K562 (cell line): ENCODE data around the gene ERO1B. TPM values are rescaled to one million over a fixed set of nuclear protein-coding genes. Genes with fewer than 3 reads are reported as not detected.

Source experiments
- CBX8 ChIP-seq: fragments of 200-600 bp; sonication (generic); IDR thresholded peaks from 2 replicates; pipeline ENCODE4 v1.6.1; 2012; ENCODE audit warnings: borderline replicate concordance, mixed run types, low read depth, mild to moderate bottlenecking, moderate library complexity, mixed read lengths, low read length, control low read depth, inconsistent platforms; ENCODE audit not compliant: poor library complexity, severe bottlenecking; ENCODE audit errors: extremely low read depth
- DNMT1 ChIP-seq: fragments of 450-650 bp; IDR thresholded peaks from 2 replicates; pipeline ENCODE4 v1.6.1; 2016; ENCODE audit warnings: antibody characterized with exemption, mild to moderate bottlenecking
- ELF4 ChIP-seq: fragments of 450-650 bp; formaldehyde crosslinking; IDR thresholded peaks from 2 replicates; pipeline ENCODE4 v1.4.0; 2022; ENCODE audit warnings: missing genetic modification characterization
- HMG20B ChIP-seq: fragments of 250-450 bp; sonication (Bioruptor Pico); IDR thresholded peaks from 2 replicates; pipeline ENCODE4 v1.5.0; 2021; ENCODE audit warnings: mild to moderate bottlenecking
- HNRNPH1 ChIP-seq: fragments of 200-400 bp; formaldehyde crosslinking; optimal IDR thresholded peaks from 2 replicates; pipeline ENCODE3; 2017; ENCODE audit warnings: low read depth, mild to moderate bottlenecking, low read length, moderate library complexity
- HNRNPK ChIP-seq: fragments of 200-400 bp; formaldehyde crosslinking; IDR thresholded peaks from one replicate; pipeline ENCODE4 v1.6.1; 2018; ENCODE audit warnings: mild to moderate bottlenecking, low read depth, low read length; ENCODE audit not compliant: poor library complexity, severe bottlenecking
- KAT2B ChIP-seq: IDR thresholded peaks from one replicate; pipeline ENCODE4 v1.6.1; 2012; ENCODE audit warnings: low read depth, mild to moderate bottlenecking, control low read depth, inconsistent platforms, low read length, moderate library complexity
- NFE2 ChIP-seq: IDR thresholded peaks from 2 replicates; pipeline ENCODE4 v1.6.1; 2014; ENCODE audit warnings: antibody characterized with exemption, low read depth
- PHF20 ChIP-seq: fragments of 450-650 bp; IDR thresholded peaks from 2 replicates; pipeline ENCODE4 v1.6.1; 2018; ENCODE audit not compliant: partially characterized antibody
- RB1 ChIP-seq: fragments of 450-650 bp; IDR thresholded peaks from 2 replicates; pipeline ENCODE4 v1.6.1; 2017; ENCODE audit warnings: low read depth, mild to moderate bottlenecking
- TOE1 ChIP-seq, 2 experiments: fragments of 450-650 bp in 1 of 2; sonication (generic) in 1 of 2; formaldehyde crosslinking in 1 of 2; IDR thresholded peaks; 2 replicates each; pipeline versions ENCODE4 v1.7.1 to v1.8.0; 2016 to 2022; ENCODE audit warnings: borderline replicate concordance in 2 of 2, mild to moderate bottlenecking in 2 of 2, antibody characterized with exemption in 1 of 2, inconsistent platforms in 1 of 2, low read depth in 1 of 2, missing genetic modification reagents in 1 of 2, moderate library complexity in 1 of 2
- U2AF1 ChIP-seq: fragments of 200-400 bp; formaldehyde crosslinking; optimal IDR thresholded peaks from 2 replicates; pipeline ENCODE3; 2017; ENCODE audit warnings: mild to moderate bottlenecking, low read depth, low read length, moderate library complexity
- ZBTB17 ChIP-seq: fragments of 450-650 bp; formaldehyde crosslinking; IDR thresholded peaks from 2 replicates; pipeline ENCODE4 v1.4.0; 2020; ENCODE audit warnings: mild to moderate bottlenecking
- ZNF212 ChIP-seq: fragments of 450-650 bp; formaldehyde crosslinking; IDR thresholded peaks from 2 replicates; pipeline ENCODE4 v1.4.0; 2020; ENCODE audit warnings: mild to moderate bottlenecking
- ZNF41 ChIP-seq: fragments of 250-450 bp; sonication (Bioruptor Pico); conservative IDR thresholded peaks from 2 replicates; pipeline ENCODE4 v1.4.0; 2020; ENCODE audit warnings: mild to moderate bottlenecking
- polyA plus RNA-seq, 8 experiments: library from polyadenylated mRNA; depleted of rRNA in 4 of 8; stranded (reverse) in 5 of 8; unstranded in 3 of 8; fragments of >200 nt; fragmentation: Nextera tagmentation in 2 of 8; fragmentation: Illumina TruSeq in 1 of 8; extraction: Ambion mirVana in 2 of 8; extraction: Trizol in 1 of 8; gene quantifications; 2 replicates each; pipeline versions ENCODE4 v1.2.1 to v1.2.3, GENCODE V29; 2011 to 2014; ENCODE audit warnings: inconsistent platforms in 1 of 8, missing spikeins in 1 of 8
- total RNA-seq, 7 experiments: library from RNA; depleted of rRNA in 6 of 7; stranded (reverse); fragments of >200 nt in 6 of 7; fragmentation: Illumina TruSeq in 2 of 7; extraction: Trizol in 2 of 7; gene quantifications; 2 replicates each; pipeline versions ENCODE4 v1.2.1 to v1.2.3, GENCODE V29; 2011 to 2021; ENCODE audit warnings: low replicate concordance in 1 of 7
- TF ChIP-seq, protein P1 (sequence below): sonication (generic); formaldehyde crosslinking; IDR thresholded peaks from 2 replicates; pipeline ENCODE4 v1.8.0; 2022; ENCODE audit warnings: mild to moderate bottlenecking, missing genetic modification reagents
- TF ChIP-seq, protein P2 (sequence below): IDR thresholded peaks from 3 replicates; pipeline ENCODE4 v1.6.1; 2011; ENCODE audit warnings: borderline replicate concordance, mild to moderate bottlenecking; ENCODE audit not compliant: insufficient read length, insufficient read depth
- TF ChIP-seq, protein P3 (sequence below): fragments of 450-650 bp; formaldehyde crosslinking; IDR thresholded peaks from 2 replicates; pipeline ENCODE4 v1.4.0; 2022; ENCODE audit warnings: missing genetic modification characterization
- TF ChIP-seq, protein P4 (sequence below): sonication (generic); formaldehyde crosslinking; IDR thresholded peaks from 2 replicates; pipeline ENCODE4 v1.4.0; 2020; ENCODE audit warnings: mild to moderate bottlenecking, missing genetic modification reagents

The ERO1B gene
- total and polyA plus RNA-seq, 9 of the 15 experiments (the other 6 are each of a cell fraction or from before 2014, with no cell fraction given), result 0.59 to 6.4 (median 4.2) TPM

DNA sequence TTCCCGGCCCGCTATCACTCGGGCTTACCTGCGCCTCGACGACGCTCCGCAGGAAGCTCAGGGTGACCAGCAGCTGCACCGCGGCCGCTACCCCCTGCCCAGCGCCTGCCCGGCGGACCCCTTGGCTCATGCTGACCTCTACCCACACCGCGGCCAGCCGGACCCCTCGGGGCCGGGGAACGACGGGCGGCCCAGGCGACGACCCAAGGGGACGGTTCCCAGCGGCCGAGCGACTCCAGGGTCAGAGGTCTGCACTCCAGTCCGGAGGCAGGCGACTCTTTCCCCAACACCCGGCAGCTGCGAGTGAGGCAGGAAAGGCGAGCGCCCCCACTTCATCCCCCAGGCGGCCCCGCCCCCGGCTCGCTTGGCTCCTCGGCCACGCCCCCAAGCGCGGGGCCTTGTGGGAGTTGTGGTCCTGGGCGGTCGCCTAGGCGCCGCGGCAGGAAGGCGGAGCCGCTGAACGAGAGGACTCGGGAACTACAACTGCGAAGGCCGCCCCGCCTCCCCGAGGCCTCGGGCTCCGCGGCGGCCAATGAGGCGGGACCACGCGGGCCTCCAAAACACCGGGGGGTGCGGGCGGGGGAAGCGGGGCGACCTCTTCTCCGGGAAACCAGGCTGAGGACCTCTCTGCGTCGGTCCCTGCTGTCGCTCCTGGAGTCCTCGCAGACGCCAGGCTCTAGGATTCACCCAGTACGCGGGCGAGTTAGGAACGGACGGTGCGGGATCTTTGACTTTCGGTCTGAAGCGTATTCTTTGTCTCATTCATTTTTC lies at the start of gene ERO1B (continued):
- TF ChIP-seq TOE1 (IDR thresholded peaks at IDR 0.05; ENCODE audit: borderline replicate concordance) (no peak; the same call in 1 of the 2 replicates), TOE1 (CRISPR knock-in tag; IDR thresholded peaks at IDR 0.05; ENCODE audit: borderline replicate concordance, low read depth) (no peak), HNRNPH1 (no peak), DNMT1 (no peak), CBX8 (no peak), HNRNPK (peak; percentile 46), NFE2 (no peak), HMG20B (CRISPR knock-in tag) (no peak), ZBTB17 (peak; percentile 62; the same call in 1 of the 2 replicates), KAT2B (no peak), PHF20 (peak; percentile 67), U2AF1 (peak; percentile 73), RB1 (peak; percentile 13; the same call in 1 of the 2 replicates), ZNF212 (CRISPR knock-in tag) (0 out of 2 replicates have a peak, but pooled peaks have one; percentile 44), ELF4 (CRISPR knock-in tag) (no peak), ZNF41 (CRISPR knock-in tag) (no peak; the same call in 1 of the 2 replicates)
- TF ChIP-seq, protein P1, sequence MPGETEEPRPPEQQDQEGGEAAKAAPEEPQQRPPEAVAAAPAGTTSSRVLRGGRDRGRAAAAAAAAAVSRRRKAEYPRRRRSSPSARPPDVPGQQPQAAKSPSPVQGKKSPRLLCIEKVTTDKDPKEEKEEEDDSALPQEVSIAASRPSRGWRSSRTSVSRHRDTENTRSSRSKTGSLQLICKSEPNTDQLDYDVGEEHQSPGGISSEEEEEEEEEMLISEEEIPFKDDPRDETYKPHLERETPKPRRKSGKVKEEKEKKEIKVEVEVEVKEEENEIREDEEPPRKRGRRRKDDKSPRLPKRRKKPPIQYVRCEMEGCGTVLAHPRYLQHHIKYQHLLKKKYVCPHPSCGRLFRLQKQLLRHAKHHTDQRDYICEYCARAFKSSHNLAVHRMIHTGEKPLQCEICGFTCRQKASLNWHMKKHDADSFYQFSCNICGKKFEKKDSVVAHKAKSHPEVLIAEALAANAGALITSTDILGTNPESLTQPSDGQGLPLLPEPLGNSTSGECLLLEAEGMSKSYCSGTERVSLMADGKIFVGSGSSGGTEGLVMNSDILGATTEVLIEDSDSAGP (CRISPR knock-in tag), result no peak
- TF ChIP-seq, protein P2, sequence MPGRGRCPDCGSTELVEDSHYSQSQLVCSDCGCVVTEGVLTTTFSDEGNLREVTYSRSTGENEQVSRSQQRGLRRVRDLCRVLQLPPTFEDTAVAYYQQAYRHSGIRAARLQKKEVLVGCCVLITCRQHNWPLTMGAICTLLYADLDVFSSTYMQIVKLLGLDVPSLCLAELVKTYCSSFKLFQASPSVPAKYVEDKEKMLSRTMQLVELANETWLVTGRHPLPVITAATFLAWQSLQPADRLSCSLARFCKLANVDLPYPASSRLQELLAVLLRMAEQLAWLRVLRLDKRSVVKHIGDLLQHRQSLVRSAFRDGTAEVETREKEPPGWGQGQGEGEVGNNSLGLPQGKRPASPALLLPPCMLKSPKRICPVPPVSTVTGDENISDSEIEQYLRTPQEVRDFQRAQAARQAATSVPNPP, result no peak
- TF ChIP-seq, protein P3, sequence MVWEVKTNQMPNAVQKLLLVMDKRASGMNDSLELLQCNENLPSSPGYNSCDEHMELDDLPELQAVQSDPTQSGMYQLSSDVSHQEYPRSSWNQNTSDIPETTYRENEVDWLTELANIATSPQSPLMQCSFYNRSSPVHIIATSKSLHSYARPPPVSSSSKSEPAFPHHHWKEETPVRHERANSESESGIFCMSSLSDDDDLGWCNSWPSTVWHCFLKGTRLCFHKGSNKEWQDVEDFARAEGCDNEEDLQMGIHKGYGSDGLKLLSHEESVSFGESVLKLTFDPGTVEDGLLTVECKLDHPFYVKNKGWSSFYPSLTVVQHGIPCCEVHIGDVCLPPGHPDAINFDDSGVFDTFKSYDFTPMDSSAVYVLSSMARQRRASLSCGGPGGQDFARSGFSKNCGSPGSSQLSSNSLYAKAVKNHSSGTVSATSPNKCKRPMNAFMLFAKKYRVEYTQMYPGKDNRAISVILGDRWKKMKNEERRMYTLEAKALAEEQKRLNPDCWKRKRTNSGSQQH, result peak; percentile 87
- TF ChIP-seq, protein P4, sequence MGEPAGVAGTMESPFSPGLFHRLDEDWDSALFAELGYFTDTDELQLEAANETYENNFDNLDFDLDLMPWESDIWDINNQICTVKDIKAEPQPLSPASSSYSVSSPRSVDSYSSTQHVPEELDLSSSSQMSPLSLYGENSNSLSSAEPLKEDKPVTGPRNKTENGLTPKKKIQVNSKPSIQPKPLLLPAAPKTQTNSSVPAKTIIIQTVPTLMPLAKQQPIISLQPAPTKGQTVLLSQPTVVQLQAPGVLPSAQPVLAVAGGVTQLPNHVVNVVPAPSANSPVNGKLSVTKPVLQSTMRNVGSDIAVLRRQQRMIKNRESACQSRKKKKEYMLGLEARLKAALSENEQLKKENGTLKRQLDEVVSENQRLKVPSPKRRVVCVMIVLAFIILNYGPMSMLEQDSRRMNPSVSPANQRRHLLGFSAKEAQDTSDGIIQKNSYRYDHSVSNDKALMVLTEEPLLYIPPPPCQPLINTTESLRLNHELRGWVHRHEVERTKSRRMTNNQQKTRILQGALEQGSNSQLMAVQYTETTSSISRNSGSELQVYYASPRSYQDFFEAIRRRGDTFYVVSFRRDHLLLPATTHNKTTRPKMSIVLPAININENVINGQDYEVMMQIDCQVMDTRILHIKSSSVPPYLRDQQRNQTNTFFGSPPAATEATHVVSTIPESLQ (CRISPR knock-in tag), result no peak; the same call in 1 of the 2 replicates
